Measurements from ENCODE around the gene ZNF100. TPM values are rescaled to one million over a fixed set of nuclear protein-coding genes. Genes with fewer than 3 reads are reported as not detected.

ZNF100 gene
- total RNA-seq, 2 donors from 2014 or later = 4.3 to 6.2 TPM

GRCh38 chr19:21699197-21699596 is 68.2 kb downstream of the ZNF100 start:
- Histone ChIP-seq H3K36me3 (replicated peaks in 1 of 2; ENCODE audit: insufficient read depth in 1 of 2, low read depth in 2 of 2) (no peaks in the 10 kb centered on the region), H3K9me3 (no peaks in the 10 kb centered on the region), H3K4me3 (no peak overlapping the region), H3K27ac (peak overlapping the region in 1 of 4 donors; percentile 17), H3K4me1 (peaks cover 12% of the 10 kb centered on the region), H3K27me3 (no peaks in the 10 kb centered on the region)
- peak; percentile 76 for ATAC-seq
- no peak for DNase-seq
- intact Hi-C loops (cut with DNase I) = loop anchor here (10.0 kb wide), 2 partner anchors 204 to 494 kb away; no protein-coding TSS in a partner anchor
- 59 to 61% methylated on average over 3 of the region's 3 CpGs for WGBS, 2 donors
- TF ChIP-seq CTCF (IDR thresholded peaks at IDR 0.05) = no peak
- TF ChIP-seq POLR2A (IDR thresholded peaks at IDR 0.05) = no peak

DNA sequence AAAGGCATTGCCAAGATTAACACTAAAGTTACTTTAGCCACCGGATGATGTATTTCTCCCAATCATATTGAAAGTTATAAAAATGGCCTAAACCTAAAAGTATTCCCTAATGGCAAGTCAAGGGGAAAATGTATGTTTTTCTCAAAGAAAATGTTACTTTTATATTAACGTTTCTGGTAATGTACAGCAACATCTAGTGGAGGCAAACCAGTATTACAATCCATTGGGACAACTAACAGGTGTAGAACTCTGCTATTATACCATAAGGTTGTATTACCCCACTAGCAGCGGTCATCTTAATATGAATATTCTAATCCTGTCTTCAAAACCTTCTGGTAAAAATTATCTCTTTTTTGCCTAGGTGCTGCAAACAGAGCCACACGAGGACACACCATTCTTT is 69.2 kb downstream of the ZNF100 start:
- WGBS, 2 donors = 15 to 26% methylated on average over 4 of the region's 4 CpGs
- DNase-seq (peak in 1 of 4 donors; percentile 46), ATAC-seq (peak; percentile 77)
- TF ChIP-seq CTCF (IDR thresholded peaks at IDR 0.05) = peak; percentile 26 to 82 (median 76)
- TF ChIP-seq POLR2A (IDR thresholded peaks at IDR 0.05) = no peak
- Histone ChIP-seq H3K4me1 (peaks cover 19% of the 10 kb centered on the region), H3K27me3 (no peaks in the 10 kb centered on the region), H3K27ac (no peak overlapping the region), H3K4me3 (no peak overlapping the region), H3K36me3 (replicated peaks in 1 of 2; ENCODE audit: insufficient read depth in 1 of 2, low read depth in 2 of 2) (no peaks in the 10 kb centered on the region), H3K9me3 (no peaks in the 10 kb centered on the region)
- intact Hi-C loops (cut with DNase I) = loop anchor here (10.0 kb wide), 2 partner anchors 203 to 493 kb away; no protein-coding TSS in a partner anchor

- Histone ChIP-seq H3K36me3 (replicated peaks in 1 of 2; ENCODE audit: insufficient read depth in 1 of 2, low read depth in 2 of 2) (no peaks in the 10 kb centered on the region), H3K27ac (peak overlapping the region in 1 of 4 donors; percentile 12), H3K9me3 (no peaks in the 10 kb centered on the region), H3K4me3 (no peak overlapping the region), H3K27me3 (no peaks in the 10 kb centered on the region), H3K4me1 (peaks cover 19% of the 10 kb centered on the region)
- intact Hi-C loops (cut with DNase I) = loop anchor here (10.0 kb wide), 2 partner anchors 203 to 493 kb away; no protein-coding TSS in a partner anchor
- no peak for DNase-seq
- WGBS, 2 donors = 4 to 6% methylated on average over 3 of the region's 3 CpGs
- no peak for ATAC-seq
- TF ChIP-seq POLR2A (IDR thresholded peaks at IDR 0.05) (no peak), CTCF (IDR thresholded peaks at IDR 0.05) (no peak)
Measured at GRCh38 chr19:21697698-21698097, 69.7 kb downstream of the ZNF100 start.

DNA sequence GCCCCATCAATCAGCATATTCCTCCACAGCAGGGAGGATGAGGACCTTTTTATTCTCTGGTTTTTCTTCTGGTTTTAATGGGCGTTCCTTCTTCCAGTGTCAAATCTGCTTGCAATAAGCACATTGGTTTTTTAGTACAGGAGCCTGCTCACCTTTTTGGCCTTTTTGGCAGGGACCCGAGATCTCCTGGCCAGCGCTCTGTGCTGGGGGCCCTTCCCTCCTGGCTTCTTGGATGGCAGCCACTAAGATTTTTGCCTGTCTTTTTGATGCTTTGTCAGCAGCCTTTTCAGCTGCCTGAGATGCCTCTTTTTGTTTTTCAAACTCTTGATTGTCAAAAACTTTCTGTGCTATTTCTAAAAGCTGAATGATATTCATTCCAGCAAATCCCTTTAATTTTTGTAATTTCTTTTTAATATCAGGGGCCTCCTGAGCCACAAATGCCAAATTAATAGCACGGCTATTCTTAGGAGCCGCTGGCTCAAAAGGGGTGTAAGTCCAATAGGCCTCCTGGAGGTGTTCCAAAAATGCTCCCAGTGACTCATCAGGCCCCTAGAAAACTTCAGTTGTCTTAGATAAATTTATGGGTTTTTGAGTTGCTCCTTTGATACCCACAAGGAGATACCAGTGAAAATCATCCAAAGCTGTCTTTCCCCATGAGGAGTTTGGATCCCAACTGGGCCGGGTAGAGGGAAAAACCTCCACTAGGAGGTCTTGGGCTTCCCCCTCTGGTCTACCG is 73.0 kb downstream of the ZNF100 start:
- no peak overlapping the region for H3K4me3 ChIP-seq
- H3K36me3 ChIP-seq (replicated peaks in 1 of 2; ENCODE audit: insufficient read depth in 1 of 2, low read depth in 2 of 2) = no peaks in the 10 kb centered on the region
- DNase-seq = no peak
- WGBS, 2 donors = 68 to 75% methylated on average over 7 of the region's 7 CpGs
- H3K27ac ChIP-seq = peak overlapping the region in 1 of 4 donors; percentile 9
- no peaks in the 10 kb centered on the region for H3K9me3 ChIP-seq
- ATAC-seq = no peak
- TF ChIP-seq CTCF (IDR thresholded peaks at IDR 0.05) = no peak
- H3K27me3 ChIP-seq = no peaks in the 10 kb centered on the region
- H3K4me1 ChIP-seq = peaks cover 13% of the 10 kb centered on the region
- intact Hi-C loops (cut with DNase I) = loop anchor here (10.0 kb wide), 2 partner anchors 200 to 490 kb away; no protein-coding TSS in a partner anchor
